Measurements from ENCODE around the gene COL5A1. TPM values are rescaled to one million over a fixed set of nuclear protein-coding genes. Genes with fewer than 3 reads are reported as not detected.

The COL5A1 gene
- total RNA-seq, 4 donors from 2014 or later = 4.8 to 16.5 (median 9.4) TPM

DNA sequence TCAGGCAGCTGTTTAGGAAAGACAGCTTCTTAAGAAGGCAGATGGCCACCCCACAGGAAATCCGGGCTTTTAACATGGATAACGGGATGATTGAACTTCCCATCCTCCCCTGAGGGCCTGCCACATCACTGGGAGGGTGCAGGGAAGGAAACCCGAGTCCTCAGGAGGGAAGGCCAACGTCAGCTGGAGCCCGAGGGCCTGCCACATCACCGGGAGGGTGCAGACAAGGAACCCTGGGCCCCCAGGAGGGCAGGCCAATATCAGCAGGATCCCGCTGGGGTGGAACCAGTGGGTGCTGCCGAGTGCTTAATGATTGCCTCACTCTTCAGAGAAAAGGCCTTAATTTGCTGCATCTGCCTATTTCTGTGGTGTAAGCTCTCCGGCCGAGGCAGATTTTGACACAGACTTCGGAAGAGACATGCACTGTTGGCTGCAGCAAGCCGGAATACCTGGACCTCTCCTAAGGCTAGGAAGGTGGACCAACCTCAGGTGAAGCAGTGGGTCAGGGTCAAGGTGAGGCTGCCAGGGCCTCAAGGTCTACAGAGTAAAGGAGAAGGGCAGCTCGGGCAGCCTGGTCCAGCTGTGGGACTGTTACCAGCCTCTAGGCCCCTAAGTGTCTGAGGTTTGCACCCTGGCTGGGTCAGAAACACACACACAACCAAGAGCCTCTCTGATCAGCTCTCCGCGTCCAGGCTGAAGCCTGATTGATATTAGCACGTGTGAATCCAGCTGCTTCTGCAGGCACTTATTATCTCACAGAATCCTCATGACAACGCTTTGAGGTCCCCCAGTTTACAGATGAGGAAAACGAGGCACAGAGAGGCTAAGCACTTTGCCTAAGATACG, 14.8 kb upstream of the COL5A1 start:
- H3K4me1 ChIP-seq = no peaks in the 10 kb centered on the region
- H3K4me3 ChIP-seq (replicated peaks in 1 of 3) = no peak overlapping the region
- intact Hi-C loops (cut with DNase I) = no loop called here
- H3K27me3 ChIP-seq = no peaks in the 10 kb centered on the region
- no peaks in the 10 kb centered on the region for H3K9me3 ChIP-seq
- no peaks in the 10 kb centered on the region for H3K36me3 ChIP-seq
- WGBS, 2 donors = 84% methylated on average over 15 to 19 of the region's 19 CpGs
- TF ChIP-seq POLR2A (IDR thresholded peaks at IDR 0.05) = no peak
- TF ChIP-seq, protein P1, sequence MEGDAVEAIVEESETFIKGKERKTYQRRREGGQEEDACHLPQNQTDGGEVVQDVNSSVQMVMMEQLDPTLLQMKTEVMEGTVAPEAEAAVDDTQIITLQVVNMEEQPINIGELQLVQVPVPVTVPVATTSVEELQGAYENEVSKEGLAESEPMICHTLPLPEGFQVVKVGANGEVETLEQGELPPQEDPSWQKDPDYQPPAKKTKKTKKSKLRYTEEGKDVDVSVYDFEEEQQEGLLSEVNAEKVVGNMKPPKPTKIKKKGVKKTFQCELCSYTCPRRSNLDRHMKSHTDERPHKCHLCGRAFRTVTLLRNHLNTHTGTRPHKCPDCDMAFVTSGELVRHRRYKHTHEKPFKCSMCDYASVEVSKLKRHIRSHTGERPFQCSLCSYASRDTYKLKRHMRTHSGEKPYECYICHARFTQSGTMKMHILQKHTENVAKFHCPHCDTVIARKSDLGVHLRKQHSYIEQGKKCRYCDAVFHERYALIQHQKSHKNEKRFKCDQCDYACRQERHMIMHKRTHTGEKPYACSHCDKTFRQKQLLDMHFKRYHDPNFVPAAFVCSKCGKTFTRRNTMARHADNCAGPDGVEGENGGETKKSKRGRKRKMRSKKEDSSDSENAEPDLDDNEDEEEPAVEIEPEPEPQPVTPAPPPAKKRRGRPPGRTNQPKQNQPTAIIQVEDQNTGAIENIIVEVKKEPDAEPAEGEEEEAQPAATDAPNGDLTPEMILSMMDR (IDR thresholded peaks at IDR 0.05) = no peak
- no peak overlapping the region for H3K27ac ChIP-seq
- DNase-seq = no peak

DNA sequence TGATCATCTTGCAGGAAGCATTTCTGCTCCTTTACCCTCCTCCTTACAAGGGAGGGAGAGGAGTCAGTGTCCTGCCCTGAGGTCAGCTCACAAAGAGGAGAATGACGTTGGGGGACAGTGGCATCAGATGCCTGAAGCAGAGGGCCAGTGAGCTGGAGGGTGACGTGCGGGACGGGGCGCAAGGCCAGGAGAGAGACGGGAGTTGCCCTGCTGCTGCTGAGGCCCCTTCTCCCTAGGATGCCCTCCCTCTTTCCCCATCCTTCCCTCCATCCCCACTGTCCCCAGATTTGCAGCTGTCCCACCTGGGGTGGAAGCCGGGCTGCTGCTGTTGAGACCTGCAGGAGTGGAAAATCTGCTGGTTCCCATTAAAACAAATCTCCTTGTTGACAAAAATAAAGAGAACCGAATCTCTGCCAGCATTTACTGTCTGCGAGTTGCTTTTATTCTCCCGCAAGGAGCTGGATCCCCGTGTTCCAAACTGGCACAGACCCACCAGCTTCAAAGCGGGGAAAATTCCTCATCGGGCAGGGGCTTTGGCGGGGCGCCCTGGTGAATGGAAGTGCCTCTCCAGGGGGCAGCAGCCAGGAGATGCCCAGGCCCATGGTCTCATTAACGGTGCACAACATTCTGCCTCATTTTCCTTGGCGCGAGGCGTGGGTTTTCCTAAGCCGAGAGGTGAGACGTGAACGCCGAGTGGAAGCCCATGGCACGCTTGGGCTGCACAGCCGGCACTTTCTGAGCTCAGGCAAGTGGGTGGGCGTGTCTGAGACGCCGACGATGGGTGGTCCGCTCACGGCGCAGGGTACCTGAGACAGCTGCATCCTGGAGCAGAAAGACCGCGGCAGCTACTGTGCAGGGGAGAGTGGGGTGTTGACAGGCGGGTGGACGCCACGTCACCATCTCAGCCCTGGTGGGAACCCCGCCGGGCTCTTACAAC, 13.9 kb upstream of the COL5A1 start:
- TF ChIP-seq, protein P1 (IDR thresholded peaks at IDR 0.05) = no peak
- TF ChIP-seq POLR2A (IDR thresholded peaks at IDR 0.05) = no peak
- H3K4me1 ChIP-seq = no peaks in the 10 kb centered on the region
- no peak for DNase-seq
- 82 to 89% methylated on average over 39 of the region's 39 CpGs for WGBS, 2 donors
- no peak overlapping the region for H3K4me3 ChIP-seq (replicated peaks in 1 of 3)
- H3K27ac ChIP-seq = no peak overlapping the region
- no peaks in the 10 kb centered on the region for H3K27me3 ChIP-seq
- no peaks in the 10 kb centered on the region for H3K9me3 ChIP-seq
- H3K36me3 ChIP-seq = no peaks in the 10 kb centered on the region
- intact Hi-C loops (cut with DNase I) = no loop called here

DNA sequence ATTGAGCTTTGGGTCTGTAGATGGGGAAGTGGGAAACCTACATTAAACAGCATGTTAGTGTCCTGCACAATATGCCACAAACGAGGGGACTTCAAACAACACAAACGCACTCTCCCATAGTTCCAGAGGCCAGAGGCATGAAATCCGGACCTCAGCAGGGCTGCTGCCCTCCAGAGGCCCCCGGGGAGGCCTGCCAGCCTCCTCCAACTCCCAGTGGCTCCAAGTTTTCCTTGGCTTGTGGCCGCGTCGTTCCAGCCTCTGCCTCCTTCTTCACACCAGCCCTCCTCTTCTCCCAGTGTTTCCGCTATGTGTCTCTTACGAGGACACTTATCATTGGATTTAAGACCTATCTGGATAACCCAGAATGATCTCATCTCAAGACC, 13.3 kb upstream of the COL5A1 start:
- 90 to 91% methylated on average over 8 to 9 of the region's 9 CpGs for WGBS, 2 donors
- intact Hi-C loops (cut with DNase I) = no loop called here
- H3K27me3 ChIP-seq = no peaks in the 10 kb centered on the region
- H3K4me3 ChIP-seq (replicated peaks in 1 of 3) = no peak overlapping the region
- DNase-seq = no peak
- H3K9me3 ChIP-seq = no peaks in the 10 kb centered on the region
- TF ChIP-seq POLR2A (IDR thresholded peaks at IDR 0.05) = no peak
- TF ChIP-seq, protein P1 (IDR thresholded peaks at IDR 0.05) = no peak
- no peaks in the 10 kb centered on the region for H3K4me1 ChIP-seq
- H3K27ac ChIP-seq = no peak overlapping the region
- H3K36me3 ChIP-seq = no peaks in the 10 kb centered on the region

DNA sequence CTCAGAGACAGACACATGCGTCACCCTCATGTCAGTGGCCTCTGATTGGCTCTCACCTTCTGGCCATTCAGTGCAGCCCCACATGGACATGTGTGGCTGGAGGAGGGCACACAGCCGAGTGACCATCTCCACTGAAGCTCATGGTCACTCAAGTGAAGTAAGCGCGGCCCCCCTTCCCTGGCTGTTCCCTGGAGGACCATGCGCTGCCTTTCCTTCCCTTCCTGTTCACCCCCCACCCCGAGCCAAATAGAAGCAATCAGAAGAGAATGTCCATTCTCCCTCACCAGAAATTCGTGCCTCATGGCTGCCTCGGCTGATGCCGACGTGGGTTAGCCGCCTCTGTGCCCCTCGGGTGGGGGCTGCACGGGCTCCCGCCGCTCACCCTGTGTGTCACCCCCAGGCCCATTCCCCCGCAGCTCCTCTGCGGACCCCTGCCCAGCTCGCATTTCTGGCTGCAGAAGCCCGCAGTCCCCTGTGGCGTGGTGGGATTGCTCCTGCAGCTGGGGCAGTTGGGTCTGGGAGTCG, 12.5 kb upstream of the COL5A1 start:
- TF ChIP-seq POLR2A (IDR thresholded peaks at IDR 0.05) = no peak
- TF ChIP-seq, protein P1 (IDR thresholded peaks at IDR 0.05) = no peak
- no peak for DNase-seq
- 91 to 94% methylated on average over 13 to 21 of the region's 21 CpGs for WGBS, 2 donors
- H3K36me3 ChIP-seq = no peaks in the 10 kb centered on the region
- no peak overlapping the region for H3K27ac ChIP-seq
- H3K27me3 ChIP-seq = no peaks in the 10 kb centered on the region
- intact Hi-C loops (cut with DNase I) = no loop called here
- no peaks in the 10 kb centered on the region for H3K9me3 ChIP-seq
- no peaks in the 10 kb centered on the region for H3K4me1 ChIP-seq
- no peak overlapping the region for H3K4me3 ChIP-seq (replicated peaks in 1 of 3)
